NB4 (cell line): ENCODE data around the gene CDH8.

Source experiments
- DNase-seq: peaks from one replicate; pipeline ENCODE4 v3.0.0; 2010; ENCODE audit warnings: low read depth
- H3K4me3 ChIP-seq: one replicate; pipeline ENCODE4 v1.5.1; 2011; ENCODE audit warnings: mild to moderate bottlenecking, low read depth, low read length, moderate library complexity
- MYC ChIP-seq: IDR thresholded peaks from 2 replicates; pipeline ENCODE4 v1.6.1; 2011; ENCODE audit warnings: low read depth, low read length
- POLR2A ChIP-seq: IDR thresholded peaks from 2 replicates; pipeline ENCODE4 v1.6.1; 2011; ENCODE audit warnings: mild to moderate bottlenecking; ENCODE audit not compliant: insufficient read length; ENCODE audit errors: extremely low read depth
- TF ChIP-seq, protein P1 (sequence below): IDR thresholded peaks from one replicate; pipeline ENCODE4 v1.5.1; 2012; ENCODE audit warnings: low read depth, low read length
- TF ChIP-seq, protein P2 (sequence below): IDR thresholded peaks from 2 replicates; pipeline ENCODE4 v1.6.1; 2011; ENCODE audit warnings: low read depth, low read length

Gene CDH8

DNA sequence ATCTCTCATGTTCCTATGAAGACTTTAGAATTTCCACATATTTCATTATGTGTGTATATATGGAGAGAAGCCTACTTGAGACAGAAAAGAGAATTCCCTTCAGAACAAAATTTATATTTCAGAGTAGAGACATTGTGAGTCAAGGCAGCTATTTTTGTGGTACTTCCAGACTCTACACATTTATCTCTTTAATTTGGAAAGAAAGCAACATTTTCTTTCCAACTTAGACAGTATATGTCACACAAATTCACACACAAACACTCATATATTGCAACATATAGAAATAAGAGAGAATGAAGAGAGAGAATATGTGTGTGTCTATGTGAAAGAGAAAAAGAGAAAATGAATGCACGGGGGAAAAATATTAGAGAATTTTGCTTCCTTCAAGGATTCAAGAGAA, 158.8 kb downstream of the CDH8 start:
- H3K4me3 ChIP-seq: no peak overlapping the region
- DNase-seq: no peak
- TF ChIP-seq, protein P1, sequence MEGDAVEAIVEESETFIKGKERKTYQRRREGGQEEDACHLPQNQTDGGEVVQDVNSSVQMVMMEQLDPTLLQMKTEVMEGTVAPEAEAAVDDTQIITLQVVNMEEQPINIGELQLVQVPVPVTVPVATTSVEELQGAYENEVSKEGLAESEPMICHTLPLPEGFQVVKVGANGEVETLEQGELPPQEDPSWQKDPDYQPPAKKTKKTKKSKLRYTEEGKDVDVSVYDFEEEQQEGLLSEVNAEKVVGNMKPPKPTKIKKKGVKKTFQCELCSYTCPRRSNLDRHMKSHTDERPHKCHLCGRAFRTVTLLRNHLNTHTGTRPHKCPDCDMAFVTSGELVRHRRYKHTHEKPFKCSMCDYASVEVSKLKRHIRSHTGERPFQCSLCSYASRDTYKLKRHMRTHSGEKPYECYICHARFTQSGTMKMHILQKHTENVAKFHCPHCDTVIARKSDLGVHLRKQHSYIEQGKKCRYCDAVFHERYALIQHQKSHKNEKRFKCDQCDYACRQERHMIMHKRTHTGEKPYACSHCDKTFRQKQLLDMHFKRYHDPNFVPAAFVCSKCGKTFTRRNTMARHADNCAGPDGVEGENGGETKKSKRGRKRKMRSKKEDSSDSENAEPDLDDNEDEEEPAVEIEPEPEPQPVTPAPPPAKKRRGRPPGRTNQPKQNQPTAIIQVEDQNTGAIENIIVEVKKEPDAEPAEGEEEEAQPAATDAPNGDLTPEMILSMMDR: no peak
- TF ChIP-seq, protein P2, sequence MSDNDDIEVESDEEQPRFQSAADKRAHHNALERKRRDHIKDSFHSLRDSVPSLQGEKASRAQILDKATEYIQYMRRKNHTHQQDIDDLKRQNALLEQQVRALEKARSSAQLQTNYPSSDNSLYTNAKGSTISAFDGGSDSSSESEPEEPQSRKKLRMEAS: no peak
- TF ChIP-seq MYC: no peak
- no peak for TF ChIP-seq POLR2A

DNA sequence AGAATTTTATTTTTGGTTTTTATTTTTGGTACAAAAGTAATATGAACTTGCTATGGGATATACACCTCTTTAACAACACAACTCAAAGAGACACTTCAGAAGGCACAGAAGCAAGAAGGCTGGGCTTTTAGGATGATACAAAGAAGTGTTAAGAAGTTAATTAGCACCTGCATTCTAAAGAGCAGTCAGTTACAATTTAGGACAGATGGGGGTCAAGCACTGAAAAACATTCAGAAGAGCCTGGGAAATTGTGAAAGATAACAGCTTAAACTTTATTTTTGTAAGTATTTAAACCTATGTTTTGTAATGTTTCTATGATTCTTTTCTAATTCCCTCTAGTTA, 163.5 kb downstream of the CDH8 start:
- TF ChIP-seq, protein P2: no peak
- no peak for TF ChIP-seq MYC
- TF ChIP-seq POLR2A: no peak
- TF ChIP-seq, protein P1: no peak
- DNase-seq: no peak
- H3K4me3 ChIP-seq: no peak overlapping the region

DNA sequence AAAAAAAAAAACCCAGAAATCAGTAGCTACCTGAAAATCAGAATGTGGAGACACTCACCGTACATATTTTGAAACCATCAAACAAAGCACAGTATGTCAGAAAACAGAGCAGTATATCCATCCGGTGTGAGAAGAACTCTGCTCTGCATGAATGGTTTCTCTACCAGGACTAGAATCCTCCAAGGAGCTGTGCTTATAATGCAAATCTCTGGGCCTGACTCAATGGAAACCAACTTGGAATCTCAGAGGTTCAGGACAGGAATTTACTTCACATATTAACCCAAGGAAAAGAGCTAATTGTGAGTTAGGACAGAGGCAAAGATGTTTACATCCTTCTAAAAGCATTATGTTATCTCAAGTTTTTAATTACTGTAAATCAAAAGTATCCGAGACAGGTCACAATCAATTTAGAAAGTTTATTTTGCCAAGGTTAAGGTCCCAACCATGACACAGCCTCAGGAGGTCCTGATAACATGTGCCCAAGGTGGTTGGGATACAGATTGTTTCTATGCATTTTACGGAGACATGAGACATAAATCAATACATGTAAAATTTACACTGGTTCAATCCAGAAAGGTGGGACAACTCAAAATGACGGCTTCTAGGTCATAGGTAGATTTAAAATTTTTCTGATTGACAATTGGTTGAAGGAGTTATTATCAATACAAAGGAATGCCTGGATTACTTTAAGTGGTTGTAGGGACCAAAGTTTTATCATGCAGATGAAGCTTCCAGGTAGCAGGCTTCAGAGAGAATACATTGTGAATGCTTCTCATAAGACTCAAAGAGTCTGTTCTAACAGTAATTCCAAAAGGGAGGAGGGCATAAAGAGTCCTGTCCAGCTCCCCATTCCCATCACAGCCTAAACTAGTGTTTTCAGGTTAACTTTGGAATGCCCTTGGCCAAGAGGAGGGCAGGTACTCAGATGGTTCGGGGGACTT, 164.1 kb downstream of the CDH8 start:
- H3K4me3 ChIP-seq: no peak overlapping the region
- no peak for DNase-seq
- TF ChIP-seq MYC: no peak
- TF ChIP-seq POLR2A: no peak
- TF ChIP-seq, protein P2: no peak
- TF ChIP-seq, protein P1: no peak

DNA sequence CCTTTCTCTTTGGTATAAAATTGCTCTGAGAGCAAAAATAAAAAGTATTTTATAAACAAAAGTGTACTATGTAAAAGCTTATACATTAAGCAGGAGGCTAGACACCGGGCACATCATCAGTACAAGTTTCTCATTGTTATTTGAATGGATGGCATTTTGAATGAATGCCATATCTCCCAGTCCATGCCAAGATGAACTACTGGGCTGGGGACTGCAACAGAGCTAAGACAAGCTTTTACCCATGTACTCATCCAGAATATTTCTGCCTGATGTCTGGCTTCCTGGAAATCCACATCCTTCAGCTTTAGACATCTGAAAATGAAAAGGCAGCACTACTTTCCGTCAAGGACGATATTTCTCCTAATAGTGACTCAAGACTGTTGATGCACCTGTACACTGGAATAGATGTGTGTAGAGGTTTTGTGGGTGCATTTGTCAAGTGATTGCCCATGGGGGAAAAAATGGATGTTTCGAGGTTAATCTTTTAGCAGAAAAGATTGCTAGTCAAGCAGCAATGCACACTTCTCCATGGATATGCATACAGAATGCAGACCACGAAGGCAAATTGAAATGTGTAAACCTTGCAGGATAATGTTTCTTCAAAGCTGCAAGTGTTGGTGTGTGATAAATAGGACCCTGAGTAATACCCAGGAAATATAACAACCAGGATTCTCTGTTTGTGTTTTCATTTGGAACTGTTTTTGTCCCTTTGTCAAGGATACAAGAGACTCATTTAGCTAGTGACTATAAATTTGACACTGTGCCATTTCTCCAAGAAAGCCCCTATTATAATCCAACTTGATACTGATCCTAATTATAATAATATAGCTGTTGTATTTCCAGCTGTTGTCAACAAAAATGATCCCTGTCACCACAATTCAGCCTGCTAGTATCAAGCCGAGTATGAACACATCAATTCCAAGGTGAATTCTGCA, 173.8 kb downstream of the CDH8 start:
- no peak for DNase-seq
- no peak overlapping the region for H3K4me3 ChIP-seq
- no peak for TF ChIP-seq POLR2A
- TF ChIP-seq, protein P1: no peak
- TF ChIP-seq, protein P2: no peak
- no peak for TF ChIP-seq MYC

DNA sequence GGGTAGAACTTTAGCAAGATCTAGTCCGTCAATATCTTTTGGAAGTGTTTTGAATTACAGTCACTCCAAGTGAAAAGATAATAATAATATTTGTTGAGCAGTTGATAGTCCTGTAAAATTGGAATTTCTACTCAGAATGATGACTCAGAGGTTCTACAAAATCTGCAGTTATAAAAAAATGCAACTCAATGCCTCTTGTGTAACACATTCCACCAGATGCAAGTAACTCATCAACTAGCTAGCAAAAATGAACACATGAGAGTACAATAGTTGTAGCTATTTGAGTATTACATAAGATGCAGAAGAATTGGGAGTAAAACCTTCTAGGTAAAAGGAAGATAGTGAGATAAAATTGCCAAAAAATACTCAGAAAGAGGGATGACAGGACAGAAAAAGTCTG, 177.2 kb downstream of the CDH8 start:
- TF ChIP-seq, protein P2: no peak
- TF ChIP-seq MYC (no peak), POLR2A (no peak)
- TF ChIP-seq, protein P1: no peak
- no peak for DNase-seq
- H3K4me3 ChIP-seq: no peak overlapping the region
